ENCODE results near the gene TDRD9. TPM values are rescaled to one million over a fixed set of nuclear protein-coding genes. Genes with fewer than 3 reads are reported as not detected.

The TDRD9 gene
- total RNA-seq, 1 donor from 2014 or later: not detected

DNA sequence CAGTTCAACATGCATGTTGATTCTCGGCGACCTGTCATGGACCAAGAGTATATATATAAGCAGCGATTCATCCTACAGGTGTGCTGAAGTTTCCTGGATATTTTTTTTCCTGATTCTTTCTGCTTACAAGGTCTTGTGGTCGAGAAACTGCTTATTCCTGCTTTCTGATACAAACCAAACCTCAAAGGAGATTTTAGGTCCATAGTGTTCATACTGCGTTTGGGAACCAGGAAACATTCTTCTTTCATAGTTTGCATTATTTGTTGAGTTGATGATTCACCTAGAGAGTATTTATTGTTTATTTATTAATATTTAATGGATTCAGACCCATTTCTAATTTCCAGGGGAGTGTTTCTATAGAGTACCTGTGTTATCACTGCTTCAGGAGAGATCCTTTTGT lies 86.5 kb downstream of the TDRD9 start:
- Histone ChIP-seq H3K9me3 (ENCODE audit: insufficient read depth, low read depth, low read length) (no peaks in the 10 kb centered on the region), H3K9ac (ENCODE audit: low read length) (no peak overlapping the region), H3K36me3 (ENCODE audit: insufficient read depth, low read length) (no peaks in the 10 kb centered on the region), H3K4me3 (ENCODE audit: insufficient read depth, low read depth, low read length) (no peak overlapping the region), H3K79me2 (ENCODE audit: insufficient read depth, low read length) (no peaks in the 10 kb centered on the region), H2AFZ (ENCODE audit: low read depth, low read length) (no peak overlapping the region), H4K20me1 (ENCODE audit: insufficient read depth, low read length) (no peaks in the 10 kb centered on the region), H3K27ac (ENCODE audit: low read depth, low read length) (no peak overlapping the region), H3K4me1 (ENCODE audit: insufficient read depth, low read length) (no peaks in the 10 kb centered on the region), H3K27me3 (ENCODE audit: insufficient read depth, low read length) (peaks cover 3% of the 10 kb centered on the region), H3K4me2 (ENCODE audit: low read length) (no peak overlapping the region)
- FAIRE-seq (no peak), DNase-seq (ENCODE audit: low read depth) (no peak)
- H3K4me1 Mint-ChIP-seq (ENCODE audit: low read depth, unreplicated experiment): peaks cover 28% of the 10 kb centered on the region
- TF ChIP-seq, protein P1, sequence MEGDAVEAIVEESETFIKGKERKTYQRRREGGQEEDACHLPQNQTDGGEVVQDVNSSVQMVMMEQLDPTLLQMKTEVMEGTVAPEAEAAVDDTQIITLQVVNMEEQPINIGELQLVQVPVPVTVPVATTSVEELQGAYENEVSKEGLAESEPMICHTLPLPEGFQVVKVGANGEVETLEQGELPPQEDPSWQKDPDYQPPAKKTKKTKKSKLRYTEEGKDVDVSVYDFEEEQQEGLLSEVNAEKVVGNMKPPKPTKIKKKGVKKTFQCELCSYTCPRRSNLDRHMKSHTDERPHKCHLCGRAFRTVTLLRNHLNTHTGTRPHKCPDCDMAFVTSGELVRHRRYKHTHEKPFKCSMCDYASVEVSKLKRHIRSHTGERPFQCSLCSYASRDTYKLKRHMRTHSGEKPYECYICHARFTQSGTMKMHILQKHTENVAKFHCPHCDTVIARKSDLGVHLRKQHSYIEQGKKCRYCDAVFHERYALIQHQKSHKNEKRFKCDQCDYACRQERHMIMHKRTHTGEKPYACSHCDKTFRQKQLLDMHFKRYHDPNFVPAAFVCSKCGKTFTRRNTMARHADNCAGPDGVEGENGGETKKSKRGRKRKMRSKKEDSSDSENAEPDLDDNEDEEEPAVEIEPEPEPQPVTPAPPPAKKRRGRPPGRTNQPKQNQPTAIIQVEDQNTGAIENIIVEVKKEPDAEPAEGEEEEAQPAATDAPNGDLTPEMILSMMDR (IDR thresholded peaks at IDR 0.05; ENCODE audit: insufficient read depth, low read depth, low read length): no peak
- TF ChIP-seq EZH2 (IDR thresholded peaks at IDR 0.05; ENCODE audit: insufficient read depth, low read length): no peak
- no peaks in the 10 kb centered on the region for H3K36me3 Mint-ChIP-seq (ENCODE audit: low read depth, unreplicated experiment)
- H3K9me3 Mint-ChIP-seq (ENCODE audit: unreplicated experiment): no peaks in the 10 kb centered on the region
- H3K4me3 Mint-ChIP-seq (ENCODE audit: unreplicated experiment): no peak overlapping the region
- no peak overlapping the region for H3K27ac Mint-ChIP-seq (ENCODE audit: unreplicated experiment)
- peaks cover 4% of the 10 kb centered on the region for H3K27me3 Mint-ChIP-seq (ENCODE audit: low read depth, unreplicated experiment)

DNA sequence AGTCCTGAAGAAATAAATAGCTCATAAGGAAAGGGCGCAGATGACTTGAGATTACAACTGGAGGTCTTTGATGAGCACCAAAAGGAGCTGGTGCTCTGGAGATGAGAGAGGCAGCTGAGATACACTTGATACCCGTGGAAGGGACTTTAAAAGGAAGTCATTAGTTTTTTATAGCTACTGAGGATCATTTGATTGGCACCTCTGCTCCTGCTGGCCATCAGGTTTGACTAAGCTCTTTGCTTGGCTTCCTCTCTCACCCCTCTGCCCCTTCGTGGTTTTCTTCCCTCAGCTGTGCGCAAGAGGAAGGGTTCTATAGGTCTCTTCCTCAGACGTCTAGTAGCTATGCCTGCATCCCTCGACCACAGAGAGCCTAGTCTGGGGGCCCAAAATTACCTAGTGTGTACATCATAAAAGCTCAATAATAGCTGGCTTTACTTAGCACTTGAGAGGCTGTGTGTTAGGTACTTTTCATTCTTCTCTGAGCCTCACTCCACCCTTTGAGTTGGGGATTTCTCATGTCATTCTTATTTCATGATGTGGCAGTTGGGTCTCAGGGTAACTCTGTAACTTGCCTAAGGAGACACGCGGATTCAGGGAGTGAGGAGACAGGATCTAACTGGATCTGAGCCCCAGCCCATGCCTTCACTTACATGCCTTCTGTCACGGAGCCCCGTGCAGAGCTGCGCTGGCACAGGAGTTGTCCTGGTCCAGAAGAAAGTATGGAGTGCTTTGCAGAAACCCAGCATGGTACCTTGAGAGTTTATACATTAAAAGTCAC lies 88.8 kb downstream of the TDRD9 start:
- Histone ChIP-seq H3K27ac (ENCODE audit: low read depth, low read length) (no peak overlapping the region), H3K9ac (ENCODE audit: low read length) (no peak overlapping the region), H3K4me2 (ENCODE audit: low read length) (no peak overlapping the region), H3K4me3 (ENCODE audit: insufficient read depth, low read depth, low read length) (no peak overlapping the region), H3K36me3 (ENCODE audit: insufficient read depth, low read length) (no peaks in the 10 kb centered on the region), H4K20me1 (ENCODE audit: insufficient read depth, low read length) (no peaks in the 10 kb centered on the region), H3K27me3 (ENCODE audit: insufficient read depth, low read length) (peaks cover 3% of the 10 kb centered on the region), H2AFZ (ENCODE audit: low read depth, low read length) (no peak overlapping the region), H3K9me3 (ENCODE audit: insufficient read depth, low read depth, low read length) (no peaks in the 10 kb centered on the region), H3K79me2 (ENCODE audit: insufficient read depth, low read length) (no peaks in the 10 kb centered on the region), H3K4me1 (ENCODE audit: insufficient read depth, low read length) (no peaks in the 10 kb centered on the region)
- TF ChIP-seq, protein P1 (IDR thresholded peaks at IDR 0.05; ENCODE audit: insufficient read depth, low read depth, low read length): no peak
- no peak for TF ChIP-seq EZH2 (IDR thresholded peaks at IDR 0.05; ENCODE audit: insufficient read depth, low read length)
- H3K4me1 Mint-ChIP-seq (ENCODE audit: low read depth, unreplicated experiment): peaks cover 26% of the 10 kb centered on the region
- peaks cover 2% of the 10 kb centered on the region for H3K36me3 Mint-ChIP-seq (ENCODE audit: low read depth, unreplicated experiment)
- FAIRE-seq (no peak), DNase-seq (ENCODE audit: low read depth) (no peak)
- no peak overlapping the region for H3K27ac Mint-ChIP-seq (ENCODE audit: unreplicated experiment)
- peaks cover 1% of the 10 kb centered on the region for H3K9me3 Mint-ChIP-seq (ENCODE audit: unreplicated experiment)
- no peak overlapping the region for H3K4me3 Mint-ChIP-seq (ENCODE audit: unreplicated experiment)
- peaks cover 15% of the 10 kb centered on the region for H3K27me3 Mint-ChIP-seq (ENCODE audit: low read depth, unreplicated experiment)

DNA sequence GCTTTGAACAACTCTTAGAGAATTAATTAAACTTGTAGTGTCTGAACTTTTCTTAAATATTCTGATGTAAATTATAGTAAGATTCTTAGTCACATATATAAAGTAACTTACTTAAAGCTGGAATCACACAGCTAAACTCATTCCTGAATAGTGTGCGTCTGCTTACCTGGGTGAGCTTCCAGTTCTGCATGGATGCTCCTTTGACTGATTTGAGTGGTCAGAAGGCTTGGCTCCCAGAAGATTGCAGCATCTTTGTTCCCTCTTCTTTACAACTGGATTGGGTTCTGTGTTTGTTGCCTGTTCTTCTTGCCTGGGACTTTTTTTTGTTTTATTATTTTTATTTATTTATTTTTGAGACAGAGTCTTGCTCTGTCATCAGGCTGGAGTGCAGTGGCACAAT lies 90.8 kb downstream of the TDRD9 start:
- H3K36me3 ChIP-seq (ENCODE audit: insufficient read depth, low read length): no peaks in the 10 kb centered on the region
- no peaks in the 10 kb centered on the region for H3K79me2 ChIP-seq (ENCODE audit: insufficient read depth, low read length)
- FAIRE-seq (no peak), DNase-seq (ENCODE audit: low read depth) (no peak)
- H3K9ac ChIP-seq (ENCODE audit: low read length): no peak overlapping the region
- no peak overlapping the region for H3K27ac Mint-ChIP-seq (ENCODE audit: unreplicated experiment)
- peaks cover 15% of the 10 kb centered on the region for H3K27me3 Mint-ChIP-seq (ENCODE audit: low read depth, unreplicated experiment)
- H3K27ac ChIP-seq (ENCODE audit: low read depth, low read length): no peak overlapping the region
- H3K9me3 Mint-ChIP-seq (ENCODE audit: unreplicated experiment): peaks cover 1% of the 10 kb centered on the region
- H3K4me3 Mint-ChIP-seq (ENCODE audit: unreplicated experiment): no peak overlapping the region
- no peak overlapping the region for H2AFZ ChIP-seq (ENCODE audit: low read depth, low read length)
- no peaks in the 10 kb centered on the region for H3K4me1 ChIP-seq (ENCODE audit: insufficient read depth, low read length)
- H3K4me2 ChIP-seq (ENCODE audit: low read length): no peak overlapping the region
- H3K4me3 ChIP-seq (ENCODE audit: insufficient read depth, low read depth, low read length): no peak overlapping the region
- no peaks in the 10 kb centered on the region for H3K9me3 ChIP-seq (ENCODE audit: insufficient read depth, low read depth, low read length)
- H4K20me1 ChIP-seq (ENCODE audit: insufficient read depth, low read length): no peaks in the 10 kb centered on the region
- H3K36me3 Mint-ChIP-seq (ENCODE audit: low read depth, unreplicated experiment): peaks cover 2% of the 10 kb centered on the region
- H3K27me3 ChIP-seq (ENCODE audit: insufficient read depth, low read length): peaks cover 3% of the 10 kb centered on the region
- peaks cover 23% of the 10 kb centered on the region for H3K4me1 Mint-ChIP-seq (ENCODE audit: low read depth, unreplicated experiment)
- TF ChIP-seq, protein P1 (IDR thresholded peaks at IDR 0.05; ENCODE audit: insufficient read depth, low read depth, low read length): no peak
- no peak for TF ChIP-seq EZH2 (IDR thresholded peaks at IDR 0.05; ENCODE audit: insufficient read depth, low read length)
